HG03039 (cell line): ENCODE results near the gene PELI3.

ENCODE experiments used
- ATAC-seq: cut with Tn5 transposase; IDR thresholded peaks from one replicate; pipeline ENCODE4 v1.9.1; 2021; ENCODE audit warnings: mild to moderate bottlenecking, moderate library complexity; ENCODE audit not compliant: unreplicated experiment

PELI3 gene

GRCh38 chr11:66497206-66497605, 30.5 kb downstream of the PELI3 start:
- no peak for ATAC-seq

- no peak for ATAC-seq
Observed at GRCh38 chr11:66498506-66498905, 31.8 kb downstream of the PELI3 start.

DNA sequence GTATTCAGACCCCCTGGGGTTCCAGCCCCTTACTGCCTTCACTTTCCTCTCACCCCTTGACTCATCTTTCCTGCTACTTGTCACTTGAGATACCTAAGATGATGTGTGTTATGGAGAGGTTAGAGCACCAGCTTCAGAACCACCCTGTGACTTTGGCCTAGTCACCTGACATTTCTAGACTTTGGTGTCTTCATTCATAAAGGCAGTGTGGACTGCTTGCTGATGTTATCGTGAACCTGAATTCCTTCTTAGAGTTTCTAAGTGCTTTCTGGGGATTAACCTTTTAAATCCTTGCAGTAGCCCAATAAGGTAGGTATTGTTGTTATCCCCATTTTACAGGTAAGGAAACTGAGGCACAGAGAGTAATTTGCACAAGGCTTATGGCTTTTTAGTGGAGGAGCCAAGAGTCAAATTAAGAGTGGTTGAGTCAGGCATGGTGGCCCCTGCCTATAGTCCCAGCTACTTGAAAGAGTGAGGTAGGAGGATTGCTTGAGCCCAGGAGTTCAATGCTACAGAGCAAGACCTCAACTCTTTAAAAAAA, 38.6 kb downstream of the PELI3 start:
- no peak for ATAC-seq

- no peak for ATAC-seq
Observed at GRCh38 chr11:66509131-66509561, 42.4 kb downstream of the PELI3 start.

GRCh38 chr11:66510271-66510989, 43.7 kb downstream of the PELI3 start, which contains the start of gene BBS1:
BBS1 (plus strand) TSS chr11:66510635; CDS start chr11:66510660, 25 bp downstream.
- peak; percentile 92 for ATAC-seq

GRCh38 chr11:66510990-66511339, 44.3 kb downstream of the PELI3 start:
- no peak for ATAC-seq

GRCh38 chr11:66523611-66524010, 56.9 kb downstream of the PELI3 start:
- ATAC-seq: no peak

- no peak for ATAC-seq
Observed at GRCh38 chr11:66524304-66525040, 57.8 kb downstream of the PELI3 start.
